Measurements from ENCODE around the gene KDM4B.

KDM4B gene

GRCh38 chr19:5126498-5127223 is 157.7 kb downstream of the KDM4B start:
- no peak for DNase-seq

- no peak for DNase-seq
These were observed 158.8 kb downstream of the KDM4B start for GRCh38 chr19:5127717-5128116.

GRCh38 chr19:5128251-5128935 is 159.5 kb downstream of the KDM4B start:
- DNase-seq, result no peak

DNA sequence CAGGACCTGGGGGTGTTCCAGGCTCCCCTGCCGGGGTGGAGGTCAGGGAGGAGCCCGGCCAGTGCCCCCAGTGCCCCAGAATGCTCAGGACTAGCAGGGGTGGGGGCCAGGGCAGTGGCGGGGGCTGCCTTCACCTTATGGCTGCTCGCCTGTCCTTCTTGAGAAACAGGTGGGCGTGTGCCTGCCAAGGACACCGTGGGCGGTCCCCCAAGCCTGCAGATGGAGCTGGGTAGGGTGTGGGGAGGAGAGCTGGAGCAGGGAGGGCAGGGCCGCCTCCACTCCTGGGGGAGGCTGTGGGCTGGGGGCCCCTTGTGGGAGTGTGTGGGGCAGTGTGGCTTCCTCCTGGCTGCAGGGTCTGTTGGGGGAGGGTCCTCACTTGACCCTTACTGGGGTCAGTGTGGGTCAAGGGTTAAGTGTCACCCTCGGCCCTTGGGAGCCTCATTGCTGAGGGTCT is 160.1 kb downstream of the KDM4B start:
- no peak for DNase-seq

GRCh38 chr19:5129691-5130090 is 160.8 kb downstream of the KDM4B start:
- no peak for DNase-seq

DNA sequence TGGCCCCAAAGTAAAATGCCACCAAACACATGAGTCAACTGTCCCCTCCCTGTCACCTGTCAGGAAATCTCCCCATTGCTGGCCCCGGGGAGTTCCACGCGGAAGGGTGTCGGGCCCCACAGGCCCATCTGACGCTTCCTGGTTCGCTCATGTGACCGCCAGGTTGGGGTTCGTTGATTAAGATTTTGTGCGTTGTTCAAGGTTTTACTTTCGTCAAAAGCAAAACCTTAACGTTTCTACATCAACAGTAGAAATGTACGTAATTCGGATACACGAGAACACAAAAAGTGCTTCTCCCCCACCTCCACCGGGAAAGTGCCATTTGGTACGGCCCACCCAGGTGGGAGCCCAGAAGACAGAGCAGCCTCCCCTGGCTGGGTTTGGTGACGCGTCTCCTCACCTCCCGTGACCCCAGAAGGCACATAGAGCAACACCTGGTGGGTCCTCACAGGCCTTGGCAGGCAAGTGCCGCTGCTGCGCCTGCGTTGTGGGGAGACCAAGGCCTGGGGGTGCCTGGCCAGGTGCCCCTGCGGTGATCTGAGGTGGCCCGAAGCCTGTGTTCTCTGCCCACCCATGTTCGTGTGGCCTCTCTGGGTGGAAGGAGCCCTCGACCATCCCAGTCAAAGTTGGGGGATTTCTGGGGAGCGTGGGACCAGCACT is 161.6 kb downstream of the KDM4B start:
- no peak for DNase-seq

DNA sequence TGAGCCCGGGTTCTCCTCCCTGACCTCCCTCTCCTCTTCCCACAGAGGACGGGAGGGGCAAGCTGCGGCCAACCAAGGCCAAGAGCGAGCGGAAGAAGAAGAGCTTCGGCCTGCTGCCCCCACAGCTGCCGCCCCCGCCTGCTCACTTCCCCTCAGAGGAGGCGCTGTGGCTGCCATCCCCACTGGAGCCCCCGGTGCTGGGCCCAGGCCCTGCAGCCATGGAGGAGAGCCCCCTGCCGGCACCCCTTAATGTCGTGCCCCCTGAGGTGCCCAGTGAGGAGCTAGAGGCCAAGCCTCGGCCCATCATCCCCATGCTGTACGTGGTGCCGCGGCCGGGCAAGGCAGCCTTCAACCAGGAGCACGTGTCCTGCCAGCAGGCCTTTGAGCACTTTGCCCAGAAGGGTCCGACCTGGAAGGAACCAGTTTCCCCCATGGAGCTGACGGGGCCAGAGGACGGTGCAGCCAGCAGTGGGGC is 162.2 kb downstream of the KDM4B start:
- no peak for DNase-seq

- DNase-seq, result no peak
These were observed 162.7 kb downstream of the KDM4B start for GRCh38 chr19:5131506-5132205.

GRCh38 chr19:5132206-5132560 is 163.3 kb downstream of the KDM4B start:
- no peak for DNase-seq

DNA sequence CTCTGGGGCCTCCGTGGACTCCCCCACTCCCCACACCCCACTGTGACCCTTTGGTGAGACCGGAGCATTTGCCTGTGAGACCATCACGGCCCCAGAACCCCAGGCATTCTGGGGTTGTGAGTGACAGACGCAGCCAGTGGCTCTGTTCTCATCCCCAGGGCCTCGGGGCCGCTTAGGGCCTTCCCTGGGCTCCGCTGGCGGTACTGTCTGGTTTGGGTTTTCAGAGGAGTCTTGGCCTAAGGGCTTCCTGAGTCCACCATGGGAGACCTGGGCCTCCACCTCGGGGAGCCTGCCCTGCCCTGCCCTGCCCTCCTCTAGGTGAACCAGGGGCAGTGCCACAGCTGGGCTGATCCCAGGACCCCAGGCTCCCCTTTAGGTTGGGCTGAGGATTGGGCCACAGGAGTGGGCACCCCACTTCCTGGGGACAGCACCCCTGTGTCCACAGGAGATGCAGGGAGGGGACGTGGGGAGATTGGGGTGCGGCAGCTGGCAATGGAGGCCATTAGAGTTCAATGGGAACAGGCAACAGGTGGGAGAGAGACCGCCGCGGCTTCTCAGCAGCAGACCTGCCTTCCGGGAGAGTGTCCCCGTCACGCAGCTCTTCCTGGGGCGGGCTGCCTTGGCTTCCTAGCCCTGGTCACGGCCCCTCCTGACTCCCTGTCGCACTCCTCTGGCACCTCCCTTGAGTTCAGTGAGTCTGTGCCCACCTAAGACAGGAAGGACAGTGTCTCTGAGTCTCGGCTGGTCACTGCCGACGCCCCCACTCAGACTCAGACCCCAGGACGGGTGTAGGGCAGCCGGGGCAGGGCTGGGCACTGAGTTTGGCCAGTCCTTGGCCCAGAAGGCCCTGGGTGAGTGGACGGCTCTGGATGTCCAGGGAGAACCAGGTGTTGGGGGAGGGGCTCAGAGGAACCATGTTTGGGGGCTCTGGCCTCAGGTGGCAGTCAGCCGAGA is 164.1 kb downstream of the KDM4B start:
- no peak for DNase-seq

- DNase-seq, result no peak
These were observed 165.2 kb downstream of the KDM4B start for GRCh38 chr19:5133986-5134595.

- no peak for DNase-seq
These were observed 165.8 kb downstream of the KDM4B start for GRCh38 chr19:5134691-5135090.

GRCh38 chr19:5136073-5136855 is 167.4 kb downstream of the KDM4B start:
- no peak for DNase-seq

- DNase-seq, result no peak
These were observed 168.2 kb downstream of the KDM4B start for GRCh38 chr19:5137114-5137513.

GRCh38 chr19:5137571-5138124 is 168.7 kb downstream of the KDM4B start:
- DNase-seq, result no peak

- no peak for DNase-seq
These were observed 170.0 kb downstream of the KDM4B start for GRCh38 chr19:5138606-5139582.

GRCh38 chr19:5139583-5140325 is 170.8 kb downstream of the KDM4B start:
- DNase-seq, result no peak

DNA sequence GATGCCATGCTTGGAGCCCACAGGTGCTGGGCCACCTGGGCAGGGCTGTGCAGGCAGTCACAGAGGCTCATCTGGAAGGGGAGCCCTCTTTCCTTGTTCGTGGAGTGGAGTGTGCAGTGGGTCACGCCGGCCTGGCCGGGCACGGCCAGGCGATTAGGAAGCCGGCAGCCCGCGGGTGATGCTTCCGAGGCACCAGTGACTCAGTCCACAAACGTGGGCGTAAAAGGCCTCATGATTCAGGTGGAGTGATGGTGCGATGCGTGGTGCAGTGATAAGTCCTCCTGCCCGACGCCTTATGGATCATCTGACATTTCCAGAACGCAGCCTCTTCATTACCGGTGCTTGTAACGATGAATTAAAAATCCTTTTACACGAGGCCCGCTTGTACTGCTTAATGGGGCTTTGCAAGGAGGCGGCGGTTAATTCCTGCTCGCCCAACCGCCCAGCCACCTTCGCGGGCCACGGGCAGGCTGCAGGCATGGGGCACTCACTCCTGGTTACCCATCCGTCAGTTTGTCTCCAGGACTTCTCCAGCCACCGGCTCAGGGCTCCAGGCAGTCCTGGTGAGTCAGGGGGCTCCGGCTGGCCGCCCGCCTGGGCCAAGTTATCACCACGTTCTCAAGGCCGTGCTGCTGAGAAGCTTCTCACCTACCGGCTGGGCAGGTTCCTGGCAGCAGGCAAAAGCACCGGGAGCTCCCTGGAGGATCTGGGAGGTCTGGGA is 172.4 kb downstream of the KDM4B start:
- no peak for DNase-seq

All from COR-L47 (cell line).